Measurements from ENCODE around the gene IL1RL2. TPM values are rescaled to one million over a fixed set of nuclear protein-coding genes. Genes with fewer than 3 reads are reported as not detected.

The IL1RL2 gene
- total and polyA plus RNA-seq, 2 of the 4 experiments (the other 2 are of a cell fraction), result 0.09 to 0.36 TPM

- TF ChIP-seq RAD21 (IDR thresholded peaks at IDR 0.05; ENCODE audit: low read length), result peak; percentile 12; the same call in 1 of the 2 replicates
Measured at GRCh38 chr2:102258386-102259074, 71.7 kb downstream of the IL1RL2 start (continued).

GRCh38 chr2:102261467-102262135 is 74.8 kb downstream of the IL1RL2 start:
- peaks cover 12% of the 10 kb centered on the region for H3K4me1 ChIP-seq (ENCODE audit: control insufficient read depth, insufficient read depth, low read length)
- H2AK5ac ChIP-seq (ENCODE audit: low read depth, low read length), result peak overlapping the region; percentile 70; the same call in 1 of the 2 replicates
- H3K36me3 ChIP-seq (ENCODE audit: control insufficient read depth, insufficient read depth, low read length), result no peaks in the 10 kb centered on the region
- ATAC-seq (ENCODE audit: low read depth) (no peak), DNase-seq (no peak)
- H3K27me3 ChIP-seq (ENCODE audit: control insufficient read depth, insufficient read depth, low read length), result no peaks in the 10 kb centered on the region
- dilution Hi-C loops (cut with HindIII; ENCODE audit: low sequenced_read_pairs, unreplicated experiment), result no loop called here
- no peak overlapping the region for H3K27ac ChIP-seq (ENCODE audit: insufficient read depth, low read length)
- in situ Hi-C loops (cut with MboI; ENCODE audit: low sequenced_read_pairs), result no loop called here
- H2AK9ac ChIP-seq (replicated peaks; ENCODE audit: low read depth, low read length, poor library complexity), result no peak overlapping the region
- H2BK20ac ChIP-seq (ENCODE audit: low read depth, low read length), result peak overlapping the region; percentile 41; the same call in 1 of the 2 replicates
- H3K9me3 ChIP-seq (ENCODE audit: control insufficient read depth, insufficient read depth, low read length), result no peaks in the 10 kb centered on the region
- 100% methylated on average over 3 of the region's 5 CpGs; no CpG with 5 or more reads in 1 of the 2 experiments for WGBS, 2 experiments (ENCODE audit: extremely low coverage in 2 of 2, insufficient read length in 1 of 2)
- no peak overlapping the region for H3K4me2 ChIP-seq (ENCODE audit: low read depth, low read length)
- peaks cover 9% of the 10 kb centered on the region for H3K9me1 ChIP-seq (ENCODE audit: insufficient read depth, low read length)
- H3K9ac ChIP-seq (ENCODE audit: low read depth, low read length), result no peak overlapping the region
- H4K91ac ChIP-seq (ENCODE audit: insufficient read depth, low read depth, low read length), result peak overlapping the region; percentile 6; the same call in 1 of the 2 replicates
- H2AFZ ChIP-seq (replicated peaks; ENCODE audit: low read length, poor library complexity), result no peak overlapping the region
- no peak overlapping the region for H3K4ac ChIP-seq (ENCODE audit: low read depth, low read length)
- H2BK120ac ChIP-seq (ENCODE audit: low read depth, low read length), result peak overlapping the region; percentile 11; the same call in 1 of the 2 replicates
- H4K20me1 ChIP-seq (ENCODE audit: insufficient read depth, low read length), result no peaks in the 10 kb centered on the region
- H3K79me1 ChIP-seq (ENCODE audit: low read depth in 1 of 2, low read length in 2 of 2), result no peaks in the 10 kb centered on the region
- H4K5ac ChIP-seq (ENCODE audit: low read depth, low read length), result no peak overlapping the region
- no peak overlapping the region for H3K14ac ChIP-seq (replicated peaks; ENCODE audit: low read depth, low read length)
- intact Hi-C loops (cut with micrococcal nuclease), result no loop called here
- H4K8ac ChIP-seq (ENCODE audit: low read depth in 2 of 2, low read length in 2 of 2), result no peak overlapping the region
- ChIA-PET POLR2A (ENCODE audit: unreplicated experiment) (no interaction called here), CTCF (no interaction called here)
- no peak overlapping the region for H3K4me3 ChIP-seq (ENCODE audit: insufficient read depth, low read depth, low read length)
- no peak overlapping the region for H2BK5ac ChIP-seq (ENCODE audit: low read depth, low read length, poor library complexity, severe bottlenecking)
- H3K18ac ChIP-seq (ENCODE audit: low read depth, low read length), result no peak overlapping the region
- H3K23ac ChIP-seq (ENCODE audit: low read depth, low read length), result no peak overlapping the region
- peak overlapping the region; percentile 54; the same call in 1 of the 3 replicates for H2BK15ac ChIP-seq (ENCODE audit: low read depth, low read length)
- BruUV-seq (replicated peaks), result no TSS peak
- TF ChIP-seq CHD1 (IDR thresholded peaks at IDR 0.05; ENCODE audit: low read depth, low read length), result no peak
- no peak overlapping the region for H3K56ac ChIP-seq (ENCODE audit: extremely low read depth, insufficient read depth, low read length)

Data from IMR-90 (cell line).